Measurements from ENCODE around the gene CNIH3. TPM values are rescaled to one million over a fixed set of nuclear protein-coding genes. Genes with fewer than 3 reads are reported as not detected.

CNIH3 gene
- total RNA-seq, 1 donor from 2014 or later = 0.53 TPM

DNA sequence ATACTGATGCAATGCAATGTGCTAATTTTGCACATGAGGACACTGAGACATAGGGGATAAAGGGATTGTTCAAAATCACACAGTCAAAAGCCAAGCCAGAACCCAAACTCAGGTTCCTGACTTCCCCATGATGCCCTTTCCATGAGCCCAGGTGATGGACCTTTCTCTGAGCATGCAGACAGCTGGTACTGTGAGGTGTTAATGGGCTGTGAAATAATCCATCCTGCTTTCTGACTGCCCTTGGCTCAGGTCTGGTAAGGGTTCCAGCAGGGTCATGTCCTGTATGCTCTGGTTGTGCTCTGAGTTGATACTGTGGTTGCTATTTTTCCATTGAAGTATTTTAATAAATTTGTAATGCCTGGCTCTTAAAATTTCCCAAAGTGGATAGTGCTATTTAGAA is 50.0 kb downstream of the CNIH3 start:
- no peaks in the 10 kb centered on the region for H3K27me3 ChIP-seq (ENCODE audit: control insufficient read depth, insufficient read depth, low read length)
- H3K4me3 ChIP-seq (ENCODE audit: low read depth, low read length) = no peak overlapping the region
- FAIRE-seq (no peak), DNase-seq (ENCODE audit: low read depth) (no peak)
- no peaks in the 10 kb centered on the region for H3K36me3 ChIP-seq (ENCODE audit: control insufficient read depth, insufficient read depth, low read length)
- TF ChIP-seq, protein P1, sequence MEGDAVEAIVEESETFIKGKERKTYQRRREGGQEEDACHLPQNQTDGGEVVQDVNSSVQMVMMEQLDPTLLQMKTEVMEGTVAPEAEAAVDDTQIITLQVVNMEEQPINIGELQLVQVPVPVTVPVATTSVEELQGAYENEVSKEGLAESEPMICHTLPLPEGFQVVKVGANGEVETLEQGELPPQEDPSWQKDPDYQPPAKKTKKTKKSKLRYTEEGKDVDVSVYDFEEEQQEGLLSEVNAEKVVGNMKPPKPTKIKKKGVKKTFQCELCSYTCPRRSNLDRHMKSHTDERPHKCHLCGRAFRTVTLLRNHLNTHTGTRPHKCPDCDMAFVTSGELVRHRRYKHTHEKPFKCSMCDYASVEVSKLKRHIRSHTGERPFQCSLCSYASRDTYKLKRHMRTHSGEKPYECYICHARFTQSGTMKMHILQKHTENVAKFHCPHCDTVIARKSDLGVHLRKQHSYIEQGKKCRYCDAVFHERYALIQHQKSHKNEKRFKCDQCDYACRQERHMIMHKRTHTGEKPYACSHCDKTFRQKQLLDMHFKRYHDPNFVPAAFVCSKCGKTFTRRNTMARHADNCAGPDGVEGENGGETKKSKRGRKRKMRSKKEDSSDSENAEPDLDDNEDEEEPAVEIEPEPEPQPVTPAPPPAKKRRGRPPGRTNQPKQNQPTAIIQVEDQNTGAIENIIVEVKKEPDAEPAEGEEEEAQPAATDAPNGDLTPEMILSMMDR (IDR thresholded peaks at IDR 0.05; ENCODE audit: insufficient read depth, low read length, severe bottlenecking) = no peak

- Histone ChIP-seq H3K4me3 (ENCODE audit: low read depth, low read length) (no peak overlapping the region), H3K36me3 (ENCODE audit: control insufficient read depth, insufficient read depth, low read length) (no peaks in the 10 kb centered on the region), H3K27me3 (ENCODE audit: control insufficient read depth, insufficient read depth, low read length) (no peaks in the 10 kb centered on the region)
- FAIRE-seq (no peak), DNase-seq (ENCODE audit: low read depth) (no peak)
- TF ChIP-seq, protein P1 (IDR thresholded peaks at IDR 0.05; ENCODE audit: insufficient read depth, low read length, severe bottlenecking) = no peak
Measured at GRCh38 chr1:224666913-224667312, 50.8 kb downstream of the CNIH3 start.

- H3K27me3 ChIP-seq (ENCODE audit: control insufficient read depth, insufficient read depth, low read length) = no peaks in the 10 kb centered on the region
- no peaks in the 10 kb centered on the region for H3K36me3 ChIP-seq (ENCODE audit: control insufficient read depth, insufficient read depth, low read length)
- TF ChIP-seq, protein P1 (IDR thresholded peaks at IDR 0.05; ENCODE audit: insufficient read depth, low read length, severe bottlenecking) = no peak
- no peak for DNase-seq (ENCODE audit: low read depth)
- no peak overlapping the region for H3K4me3 ChIP-seq (ENCODE audit: low read depth, low read length)
- no peak for FAIRE-seq
Measured at GRCh38 chr1:224668984-224669383, 52.9 kb downstream of the CNIH3 start.

GRCh38 chr1:224669403-224669802 is 53.3 kb downstream of the CNIH3 start:
- Histone ChIP-seq H3K27me3 (ENCODE audit: control insufficient read depth, insufficient read depth, low read length) (no peaks in the 10 kb centered on the region), H3K4me3 (ENCODE audit: low read depth, low read length) (no peak overlapping the region), H3K36me3 (ENCODE audit: control insufficient read depth, insufficient read depth, low read length) (no peaks in the 10 kb centered on the region)
- FAIRE-seq (no peak), DNase-seq (ENCODE audit: low read depth) (no peak)
- TF ChIP-seq, protein P1 (IDR thresholded peaks at IDR 0.05; ENCODE audit: insufficient read depth, low read length, severe bottlenecking) = no peak

- DNase-seq (ENCODE audit: low read depth) = no peak
- FAIRE-seq = no peak
- Histone ChIP-seq H3K27me3 (ENCODE audit: control insufficient read depth, insufficient read depth, low read length) (no peaks in the 10 kb centered on the region), H3K36me3 (ENCODE audit: control insufficient read depth, insufficient read depth, low read length) (no peaks in the 10 kb centered on the region), H3K4me3 (ENCODE audit: low read depth, low read length) (no peak overlapping the region)
- TF ChIP-seq, protein P1 (IDR thresholded peaks at IDR 0.05; ENCODE audit: insufficient read depth, low read length, severe bottlenecking) = no peak
Measured at GRCh38 chr1:224670506-224670905, 54.4 kb downstream of the CNIH3 start.

DNA sequence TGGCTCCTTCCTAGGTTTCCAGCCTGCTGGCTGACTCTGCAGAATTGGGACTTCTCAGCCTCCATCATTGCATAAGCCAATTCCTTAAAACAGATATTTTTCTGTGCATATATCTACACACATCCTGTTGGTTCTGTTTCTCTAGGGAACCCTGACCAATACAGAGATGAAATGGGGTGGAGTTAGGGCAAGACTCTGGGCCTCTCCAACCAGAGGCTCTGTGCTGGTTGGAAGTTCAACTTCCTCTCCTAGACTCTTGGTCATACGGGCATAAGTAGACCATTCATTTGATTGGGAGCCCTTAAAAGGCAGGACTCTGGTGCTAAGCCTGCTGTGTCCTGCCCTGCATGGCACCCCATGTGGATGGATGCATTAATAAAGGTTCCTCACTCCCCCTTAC is 55.0 kb downstream of the CNIH3 start:
- DNase-seq (ENCODE audit: low read depth) (no peak), FAIRE-seq (no peak)
- Histone ChIP-seq H3K4me3 (ENCODE audit: low read depth, low read length) (no peak overlapping the region), H3K36me3 (ENCODE audit: control insufficient read depth, insufficient read depth, low read length) (no peaks in the 10 kb centered on the region), H3K27me3 (ENCODE audit: control insufficient read depth, insufficient read depth, low read length) (no peaks in the 10 kb centered on the region)
- TF ChIP-seq, protein P1 (IDR thresholded peaks at IDR 0.05; ENCODE audit: insufficient read depth, low read length, severe bottlenecking) = no peak
